WI38 (cell line): ENCODE data around the gene SINHCAF.

Experiments used
- H3K4me3 ChIP-seq: 2 replicates; pipeline ENCODE4 v1.5.1; 2011; ENCODE audit warnings: low read depth, mild to moderate bottlenecking, control low read depth, low read length
- CTCF ChIP-seq: IDR thresholded peaks from 2 replicates; pipeline ENCODE4 v1.5.1; 2012; ENCODE audit warnings: low read depth, mild to moderate bottlenecking, control low read depth, low read length

The SINHCAF gene

GRCh38 chr12:31234955-31235867 lies 90.7 kb downstream of the SINHCAF start:
- TF ChIP-seq CTCF = peak; percentile 66
- no peak overlapping the region for H3K4me3 ChIP-seq

GRCh38 chr12:31234053-31234840 lies 91.7 kb downstream of the SINHCAF start:
- TF ChIP-seq CTCF = no peak
- H3K4me3 ChIP-seq = no peak overlapping the region

DNA sequence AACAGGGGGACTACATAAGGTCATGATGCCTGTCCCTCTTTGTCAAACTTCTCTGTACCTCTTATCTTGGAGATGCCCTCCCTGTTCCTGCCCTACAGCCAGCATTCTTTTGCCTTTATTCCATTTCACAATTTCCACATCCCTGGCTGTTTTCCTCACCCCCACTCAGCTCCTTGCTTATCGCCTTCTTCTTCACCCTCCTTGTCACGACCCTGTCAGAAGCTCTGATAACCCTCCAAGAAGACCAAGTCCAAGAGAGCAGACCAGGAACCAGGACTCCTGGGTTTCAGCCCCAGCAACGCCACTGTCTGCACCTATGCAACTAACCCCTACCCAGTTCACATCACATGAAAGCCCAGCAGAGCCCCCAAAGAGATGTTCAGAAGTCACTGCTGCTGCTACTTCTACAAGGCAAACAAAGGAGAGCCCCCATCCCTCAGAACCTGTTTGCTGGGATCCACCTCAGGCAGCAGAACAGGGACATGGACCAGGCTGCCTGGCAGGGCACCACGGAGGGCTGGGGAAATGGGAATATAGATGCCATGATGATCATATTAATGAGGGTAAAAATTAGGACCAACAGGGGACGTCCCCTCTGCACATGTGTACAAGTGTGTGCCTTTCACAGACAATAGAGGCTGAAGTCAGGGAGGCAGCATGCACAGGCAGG lies 92.8 kb downstream of the SINHCAF start:
- no peak for TF ChIP-seq CTCF

GRCh38 chr12:31232361-31232965 lies 93.5 kb downstream of the SINHCAF start:
- H3K4me3 ChIP-seq = no peak overlapping the region
- TF ChIP-seq CTCF = no peak

More for the DNA sequence above, 92.8 kb downstream of the SINHCAF start:
- H3K4me3 ChIP-seq = no peak overlapping the region

DNA sequence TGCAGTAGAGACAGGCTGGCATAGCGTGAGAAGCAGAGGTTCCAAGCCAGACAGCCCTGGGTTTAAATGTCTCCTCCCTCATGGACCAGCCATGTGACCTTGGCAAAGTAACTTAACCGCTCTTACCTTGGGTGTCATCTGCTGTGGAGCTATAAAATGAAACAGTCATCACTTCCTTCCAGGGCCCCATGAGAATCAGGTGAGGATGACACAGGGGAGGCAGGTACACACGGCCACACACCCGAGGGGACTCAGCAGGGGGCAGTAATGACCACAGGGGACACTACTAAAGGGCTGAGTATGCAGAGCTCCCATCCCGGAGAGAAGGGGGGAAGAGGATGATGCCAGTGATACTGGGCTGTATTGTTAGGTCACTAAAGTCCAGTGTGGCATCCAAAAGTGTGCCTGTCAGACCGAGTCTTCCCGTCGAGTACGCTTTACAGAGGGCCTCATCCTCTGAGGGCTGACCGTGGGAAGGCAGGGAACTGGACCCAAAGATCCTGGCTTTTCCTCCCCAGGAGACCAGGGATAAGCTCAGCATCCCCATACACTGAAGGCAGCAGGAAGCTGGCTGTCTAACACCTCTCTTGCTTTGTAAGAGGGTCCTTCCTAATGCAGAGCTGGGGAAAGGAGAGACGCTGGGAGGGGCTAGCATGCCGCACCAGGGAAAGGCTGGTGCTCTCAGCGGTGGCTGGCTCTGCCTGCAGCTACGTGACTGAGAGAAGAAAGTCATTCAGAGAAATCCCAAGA lies 94.2 kb downstream of the SINHCAF start:
- no peak overlapping the region for H3K4me3 ChIP-seq

More for the DNA sequence above, 94.2 kb downstream of the SINHCAF start:
- TF ChIP-seq CTCF = no peak
